ENCODE measurements around the gene ZNF765.
"Not testable (repeated sequence)": the region's sequence is repeated elsewhere in the genome, so short reads cannot be mapped to it uniquely, and the experiment has no call there.

Gene ZNF765

GRCh38 chr19:53462861-53463260 lies 67.9 kb downstream of the ZNF765 start:
- no peak overlapping the region for H3K4me3 ChIP-seq (ENCODE audit: low read depth in 1 of 2, low read length in 1 of 2)
- peaks cover 6 to 9% of the 10 kb centered on the region in 2 experiments for H3K4me1 ChIP-seq (ENCODE audit: control insufficient read depth in 1 of 2, insufficient read depth in 1 of 2, low read depth in 1 of 2, low read length in 1 of 2)
- no peak overlapping the region for H3K27ac ChIP-seq
- H3K9me3 ChIP-seq, result peaks cover 18% of the 10 kb centered on the region
- TF ChIP-seq CTCF (IDR thresholded peaks at IDR 0.05), result no peak
- H3K27me3 ChIP-seq, result peaks cover 46% of the 10 kb centered on the region
- no peaks in the 10 kb centered on the region for H3K36me3 ChIP-seq

- Histone ChIP-seq H3K27ac (no peak overlapping the region), H3K4me3 (ENCODE audit: low read depth in 1 of 2, low read length in 1 of 2) (no peak overlapping the region), H3K9me3 (peaks cover 14% of the 10 kb centered on the region), H3K36me3 (no peaks in the 10 kb centered on the region), H3K27me3 (peaks cover 46% of the 10 kb centered on the region), H3K4me1 (ENCODE audit: control insufficient read depth in 1 of 2, insufficient read depth in 1 of 2, low read depth in 1 of 2, low read length in 1 of 2) (peaks cover 9 to 13% of the 10 kb centered on the region in 2 experiments)
- TF ChIP-seq CTCF (IDR thresholded peaks at IDR 0.05), result no peak
Observed at GRCh38 chr19:53463263-53463662, 68.3 kb downstream of the ZNF765 start.

GRCh38 chr19:53466726-53467484 lies 72.0 kb downstream of the ZNF765 start:
- peaks cover 4% of the 10 kb centered on the region for H3K9me3 ChIP-seq
- no peak overlapping the region for H3K27ac ChIP-seq
- H3K36me3 ChIP-seq, result no peaks in the 10 kb centered on the region
- H3K27me3 ChIP-seq, result peaks cover 46% of the 10 kb centered on the region
- peak overlapping the region; percentile 73 to 76 for H3K4me3 ChIP-seq (ENCODE audit: low read depth in 1 of 2, low read length in 1 of 2)
- H3K4me1 ChIP-seq (ENCODE audit: control insufficient read depth in 1 of 2, insufficient read depth in 1 of 2, low read depth in 1 of 2, low read length in 1 of 2), result peaks cover 13 to 18% of the 10 kb centered on the region in 2 experiments
- no peak for TF ChIP-seq CTCF (IDR thresholded peaks at IDR 0.05)

GRCh38 chr19:53467485-53468262 lies 72.7 kb downstream of the ZNF765 start, which contains the start of gene ZNF813:
TSS of gene ZNF813 (plus strand) at chr19:53467733. CDS start at chr19:53483823, 16,090 bp downstream.
- Histone ChIP-seq H3K4me1 (ENCODE audit: control insufficient read depth in 1 of 2, insufficient read depth in 1 of 2, low read depth in 1 of 2, low read length in 1 of 2) (peaks cover 13 to 18% of the 10 kb centered on the region in 2 experiments), H3K27ac (peak within 1 kb of the TSS; percentile 57), H3K36me3 (no peaks in the 10 kb centered on the region), H3K27me3 (peaks cover 45% of the 10 kb centered on the region), H3K9me3 (peaks cover 4% of the 10 kb centered on the region), H3K4me3 (ENCODE audit: low read depth in 1 of 2, low read length in 1 of 2) (peak within 1 kb of the TSS; percentile 73 to 76)
- TF ChIP-seq CTCF (IDR thresholded peaks at IDR 0.05), result no peak

- not testable (repeated sequence) for H3K4me3 ChIP-seq (ENCODE audit: low read depth in 1 of 2, low read length in 1 of 2); H3K36me3 ChIP-seq; H3K9me3 ChIP-seq; H3K27ac ChIP-seq
- peaks cover 13 to 18% of the 10 kb centered on the region in 2 experiments for H3K4me1 ChIP-seq (ENCODE audit: control insufficient read depth in 1 of 2, insufficient read depth in 1 of 2, low read depth in 1 of 2, low read length in 1 of 2)
- peaks cover 36% of the 10 kb centered on the region for H3K27me3 ChIP-seq
Observed at GRCh38 chr19:53468628-53469027, 73.7 kb downstream of the ZNF765 start.

- no peak overlapping the region for H3K4me3 ChIP-seq (ENCODE audit: low read depth in 1 of 2, low read length in 1 of 2)
- peaks cover 3% of the 10 kb centered on the region for H3K27me3 ChIP-seq
- H3K36me3 ChIP-seq, result no peaks in the 10 kb centered on the region
- H3K4me1 ChIP-seq (ENCODE audit: control insufficient read depth in 1 of 2, insufficient read depth in 1 of 2, low read depth in 1 of 2, low read length in 1 of 2), result peaks cover 10 to 18% of the 10 kb centered on the region in 2 experiments
- H3K27ac ChIP-seq, result no peak overlapping the region
- no peaks in the 10 kb centered on the region for H3K9me3 ChIP-seq
- TF ChIP-seq CTCF (IDR thresholded peaks at IDR 0.05), result no peak
Observed at GRCh38 chr19:53471916-53472315, 77.0 kb downstream of the ZNF765 start.

GRCh38 chr19:53474832-53475231 lies 79.9 kb downstream of the ZNF765 start:
- not testable (repeated sequence) for H3K36me3 ChIP-seq; H3K4me1 ChIP-seq (ENCODE audit: control insufficient read depth in 1 of 2, insufficient read depth in 1 of 2, low read depth in 1 of 2, low read length in 1 of 2); H3K27me3 ChIP-seq; H3K27ac ChIP-seq; H3K4me3 ChIP-seq (ENCODE audit: low read depth in 1 of 2, low read length in 1 of 2)
- peaks cover 12% of the 10 kb centered on the region for H3K9me3 ChIP-seq

GRCh38 chr19:53475470-53475869 lies 80.5 kb downstream of the ZNF765 start:
- not testable (repeated sequence) for H3K4me1 ChIP-seq (ENCODE audit: control insufficient read depth in 1 of 2, insufficient read depth in 1 of 2, low read depth in 1 of 2, low read length in 1 of 2); H3K4me3 ChIP-seq (ENCODE audit: low read depth in 1 of 2, low read length in 1 of 2); H3K27ac ChIP-seq; H3K27me3 ChIP-seq; H3K36me3 ChIP-seq
- H3K9me3 ChIP-seq, result peaks cover 12% of the 10 kb centered on the region

Measured in neutrophil (primary cell).